C4-2B (cell line): ENCODE measurements around the gene ISOC1.

Experiments used
- ZFX ChIP-seq: fragments of 450-650 bp; IDR thresholded peaks from 2 replicates; pipeline ENCODE4 v1.6.1; 2017
- TF ChIP-seq, protein P1 (sequence below): fragments of 450-650 bp; conservative IDR thresholded peaks from 2 replicates; pipeline ENCODE4 v1.5.1; 2017; ENCODE audit warnings: mild to moderate bottlenecking

DNA sequence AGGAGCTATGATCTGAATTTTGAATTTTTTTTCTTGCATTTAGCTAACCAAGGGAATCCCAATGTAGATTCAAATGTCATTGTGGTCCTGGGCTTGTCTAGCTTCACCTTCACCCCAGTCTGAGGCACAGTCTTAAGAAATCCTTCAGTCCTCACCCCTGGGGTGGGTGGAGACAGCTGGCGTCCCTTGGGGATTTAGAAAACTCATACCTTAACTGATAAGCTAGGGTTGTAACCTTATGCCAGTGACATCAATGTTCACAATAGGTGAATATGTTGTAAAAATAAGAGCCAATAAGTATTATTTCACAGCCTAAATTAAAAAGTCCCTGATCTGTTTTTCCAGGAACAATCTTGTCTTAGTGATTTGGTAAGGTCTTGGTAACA lies 4.6 kb downstream of the ISOC1 start:
- TF ChIP-seq, protein P1, sequence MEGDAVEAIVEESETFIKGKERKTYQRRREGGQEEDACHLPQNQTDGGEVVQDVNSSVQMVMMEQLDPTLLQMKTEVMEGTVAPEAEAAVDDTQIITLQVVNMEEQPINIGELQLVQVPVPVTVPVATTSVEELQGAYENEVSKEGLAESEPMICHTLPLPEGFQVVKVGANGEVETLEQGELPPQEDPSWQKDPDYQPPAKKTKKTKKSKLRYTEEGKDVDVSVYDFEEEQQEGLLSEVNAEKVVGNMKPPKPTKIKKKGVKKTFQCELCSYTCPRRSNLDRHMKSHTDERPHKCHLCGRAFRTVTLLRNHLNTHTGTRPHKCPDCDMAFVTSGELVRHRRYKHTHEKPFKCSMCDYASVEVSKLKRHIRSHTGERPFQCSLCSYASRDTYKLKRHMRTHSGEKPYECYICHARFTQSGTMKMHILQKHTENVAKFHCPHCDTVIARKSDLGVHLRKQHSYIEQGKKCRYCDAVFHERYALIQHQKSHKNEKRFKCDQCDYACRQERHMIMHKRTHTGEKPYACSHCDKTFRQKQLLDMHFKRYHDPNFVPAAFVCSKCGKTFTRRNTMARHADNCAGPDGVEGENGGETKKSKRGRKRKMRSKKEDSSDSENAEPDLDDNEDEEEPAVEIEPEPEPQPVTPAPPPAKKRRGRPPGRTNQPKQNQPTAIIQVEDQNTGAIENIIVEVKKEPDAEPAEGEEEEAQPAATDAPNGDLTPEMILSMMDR = no peak
- TF ChIP-seq ZFX = no peak
